Tibial nerve (tissue), 3 donors: ENCODE data around the gene ARMC12.

Experiments
- CTCF ChIP-seq, 5 experiments: fragments of 200-600 bp in 3 of 5; fragments of 450-650 bp in 2 of 5; sonication (generic) in 3 of 5; IDR thresholded peaks; one replicate each; pipeline ENCODE4 v1.5.1; 2016 to 2019; ENCODE audit warnings: antibody characterized with exemption in 5 of 5, mild to moderate bottlenecking in 3 of 5, moderate library complexity in 2 of 5
- POLR2A ChIP-seq, 2 donors: fragments of 450-650 bp; IDR thresholded peaks; one replicate each; pipeline ENCODE4 v1.6.1; 2017; ENCODE audit warnings: antibody characterized with exemption in 2 of 2, mild to moderate bottlenecking in 2 of 2, moderate library complexity in 2 of 2

GRCh38 chr6:35719830-35720733 lies 16.8 kb upstream of the ARMC12 start:
- no peak for TF ChIP-seq POLR2A (IDR thresholded peaks at IDR 0.05)
- no peak for TF ChIP-seq CTCF (IDR thresholded peaks at IDR 0.05)
